Vagina (tissue), 2 donors: Measurements from ENCODE around the gene CDH1. TPM values are rescaled to one million over a fixed set of nuclear protein-coding genes. Genes with fewer than 3 reads are reported as not detected.

ENCODE experiments used
- DNase-seq, 2 donors: peaks; one replicate each; pipeline ENCODE4 v3.0.0-alpha.2; 2017; ENCODE audit errors: extremely low spot score in 2 of 2
- H3K27ac ChIP-seq: fragments of 200-600 bp; sonication (generic); one replicate; pipeline ENCODE4 v1.5.1; 2019
- H3K27me3 ChIP-seq: fragments of 200-600 bp; sonication (generic); one replicate; pipeline ENCODE4 v1.5.1; 2019
- H3K36me3 ChIP-seq, 2 donors: fragments of 200-600 bp; sonication (generic); one replicate each; pipeline ENCODE4 v1.5.1; 2017 to 2019
- H3K4me1 ChIP-seq: fragments of 200-600 bp; sonication (generic); one replicate; pipeline ENCODE4 v1.5.1; 2019
- H3K4me3 ChIP-seq, 2 donors: fragments of 200-600 bp; sonication (generic); 1 replicate in 1 of 2; 2 replicates in 1 of 2; pipeline ENCODE4 v1.5.1; 2016 to 2019
- H3K9me3 ChIP-seq: fragments of 200-600 bp; sonication (generic); one replicate; pipeline ENCODE4 v1.5.1; 2019
- CTCF ChIP-seq, 3 experiments: fragments of 450-650 bp in 2 of 3; fragments of 200-600 bp in 1 of 3; sonication (generic) in 1 of 3; IDR thresholded peaks; one replicate each; pipeline ENCODE4 v1.5.1; 2017 to 2019; ENCODE audit warnings: antibody characterized with exemption in 3 of 3, mild to moderate bottlenecking in 2 of 3, moderate library complexity in 2 of 3
- POLR2A ChIP-seq, 2 donors: fragments of 450-650 bp; IDR thresholded peaks; one replicate each; pipeline ENCODE4 v1.6.1; 2017; ENCODE audit warnings: antibody characterized with exemption in 2 of 2, mild to moderate bottlenecking in 2 of 2, moderate library complexity in 2 of 2
- POLR2AphosphoS5 ChIP-seq, 2 donors: sonication (generic); formaldehyde crosslinking; IDR thresholded peaks; one replicate each; pipeline ENCODE4 v1.9.0; 2017; ENCODE audit warnings: antibody characterized with exemption in 2 of 2, mild to moderate bottlenecking in 2 of 2, low read depth in 1 of 2; ENCODE audit not compliant: insufficient read depth in 1 of 2
- intact Hi-C: fragments of 100-400 bp; cut with DNase I; formaldehyde crosslinking; loops from one replicate; pipeline ENCODE4 v1.15.1; 2023
- total RNA-seq: library from RNA; depleted of rRNA; stranded (reverse); fragments of >200 nt; gene quantifications from one replicate; pipeline ENCODE4 v1.2.3, GENCODE V29; 2016

Gene CDH1
- total RNA-seq, 1 donor from 2014 or later: 116 TPM

GRCh38 chr16:68736561-68736960 is 531 bp upstream of the CDH1 start:
- peaks cover 17% of the 10 kb centered on the region for H3K4me1 ChIP-seq
- intact Hi-C loops: no loop called here
- no peak overlapping the region for H3K27ac ChIP-seq

GRCh38 chr16:68737730-68738629 is 888 bp downstream of the CDH1 start:
- H3K36me3 ChIP-seq: no peaks in the 10 kb centered on the region
- TF ChIP-seq CTCF (IDR thresholded peaks at IDR 0.05) (no peak), POLR2A (IDR thresholded peaks at IDR 0.05) (no peak), POLR2AphosphoS5 (IDR thresholded peaks at IDR 0.05; ENCODE audit: insufficient read depth in 1 of 2, low read depth in 1 of 2) (no peak)
- H3K4me1 ChIP-seq: peaks cover 17% of the 10 kb centered on the region

More at GRCh38 chr16:68736561-68736960, 531 bp upstream of the CDH1 start:
- TF ChIP-seq POLR2A (IDR thresholded peaks at IDR 0.05): no peak
- no peak for TF ChIP-seq CTCF (IDR thresholded peaks at IDR 0.05)
- TF ChIP-seq POLR2AphosphoS5 (IDR thresholded peaks at IDR 0.05; ENCODE audit: insufficient read depth in 1 of 2, low read depth in 1 of 2): no peak
- no peak for DNase-seq
- Histone ChIP-seq H3K27me3 (no peaks in the 10 kb centered on the region), H3K4me3 (no peak overlapping the region), H3K9me3 (no peaks in the 10 kb centered on the region), H3K36me3 (no peaks in the 10 kb centered on the region)

GRCh38 chr16:68739964-68740627 is 3.0 kb downstream of the CDH1 start:
- Histone ChIP-seq H3K9me3 (no peaks in the 10 kb centered on the region), H3K27me3 (no peaks in the 10 kb centered on the region), H3K4me3 (no peak overlapping the region), H3K36me3 (no peaks in the 10 kb centered on the region), H3K4me1 (peaks cover 30% of the 10 kb centered on the region), H3K27ac (no peak overlapping the region)
- no peak for DNase-seq
- intact Hi-C loops: no loop called here
- TF ChIP-seq POLR2AphosphoS5 (IDR thresholded peaks at IDR 0.05; ENCODE audit: insufficient read depth in 1 of 2, low read depth in 1 of 2): no peak

More at GRCh38 chr16:68737730-68738629, 888 bp downstream of the CDH1 start:
- intact Hi-C loops: no loop called here
- no peaks in the 10 kb centered on the region for H3K27me3 ChIP-seq
- H3K9me3 ChIP-seq: no peaks in the 10 kb centered on the region
- peak overlapping the region; percentile 72 for H3K27ac ChIP-seq
- DNase-seq: no peak
- H3K4me3 ChIP-seq: peak overlapping the region; percentile 40 to 51

- Histone ChIP-seq H3K9me3 (no peaks in the 10 kb centered on the region), H3K27ac (no peak overlapping the region), H3K36me3 (no peaks in the 10 kb centered on the region), H3K27me3 (no peaks in the 10 kb centered on the region), H3K4me3 (no peak overlapping the region), H3K4me1 (peaks cover 30% of the 10 kb centered on the region)
- intact Hi-C loops: no loop called here
- DNase-seq: no peak
- TF ChIP-seq POLR2AphosphoS5 (IDR thresholded peaks at IDR 0.05; ENCODE audit: insufficient read depth in 1 of 2, low read depth in 1 of 2) (no peak), POLR2A (IDR thresholded peaks at IDR 0.05) (no peak)
These were observed 3.7 kb downstream of the CDH1 start for GRCh38 chr16:68740628-68741346.

GRCh38 chr16:68743664-68744063 is 6.6 kb downstream of the CDH1 start:
- TF ChIP-seq POLR2A (IDR thresholded peaks at IDR 0.05): no peak
- TF ChIP-seq CTCF (IDR thresholded peaks at IDR 0.05): no peak
- no peak for TF ChIP-seq POLR2AphosphoS5 (IDR thresholded peaks at IDR 0.05; ENCODE audit: insufficient read depth in 1 of 2, low read depth in 1 of 2)
- intact Hi-C loops: no loop called here
- no peaks in the 10 kb centered on the region for H3K36me3 ChIP-seq
- H3K27me3 ChIP-seq: no peaks in the 10 kb centered on the region
- no peaks in the 10 kb centered on the region for H3K9me3 ChIP-seq
- H3K27ac ChIP-seq: peak overlapping the region; percentile 55
- no peak overlapping the region for H3K4me3 ChIP-seq
- H3K4me1 ChIP-seq: peaks cover 13% of the 10 kb centered on the region
- no peak for DNase-seq
